GM21381 (cell line): Measurements from ENCODE around the gene MXRA8.
"Not testable (repeated sequence)": the region's sequence is repeated elsewhere in the genome, so short reads cannot be mapped to it uniquely, and the experiment has no call there.

Source experiments
- ATAC-seq: cut with Tn5 transposase; IDR thresholded peaks from one replicate; pipeline ENCODE4 v1.9.1; 2021; ENCODE audit warnings: mild to moderate bottlenecking, moderate library complexity; ENCODE audit not compliant: unreplicated experiment

MXRA8 gene

DNA sequence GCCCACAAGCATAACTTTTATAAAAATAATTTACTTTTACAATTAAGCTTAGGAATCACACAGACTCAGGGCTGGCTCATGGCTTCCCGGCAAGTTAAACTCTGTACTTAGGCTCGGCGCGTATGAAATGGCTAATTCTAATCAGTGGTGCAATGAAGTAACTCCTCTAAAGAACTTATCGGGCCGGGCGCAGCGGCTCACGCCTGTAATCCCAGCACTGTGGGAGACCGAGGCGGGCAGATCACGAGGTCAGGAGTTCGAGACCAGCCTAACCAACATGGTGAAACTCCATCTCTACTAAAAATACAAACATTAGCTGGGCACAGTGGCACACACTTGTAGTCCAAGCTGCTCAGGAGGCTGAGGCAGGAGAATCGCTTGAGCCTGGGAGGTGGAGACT is 11.7 kb upstream of the MXRA8 start:
- not testable (repeated sequence) for ATAC-seq

DNA sequence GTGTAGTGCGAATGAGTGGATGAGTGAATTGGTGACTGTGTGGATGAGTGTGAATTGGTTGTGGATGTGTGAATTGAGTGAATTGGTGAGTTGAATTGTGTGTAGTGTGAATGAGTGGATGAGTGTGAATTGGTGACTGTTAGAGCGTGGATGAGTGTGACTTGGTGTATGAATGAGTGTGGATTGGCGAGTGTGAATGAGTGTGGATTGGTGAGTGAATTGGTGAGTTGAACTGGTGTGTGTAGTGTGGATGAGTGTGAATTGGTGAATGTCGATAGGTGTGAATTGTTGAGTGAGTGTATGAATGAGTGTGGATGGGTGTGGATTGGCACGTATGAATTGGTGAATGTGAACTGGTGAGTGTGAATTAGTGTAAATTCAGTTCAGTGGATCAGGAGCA is 9.0 kb upstream of the MXRA8 start:
- no peak for ATAC-seq

DNA sequence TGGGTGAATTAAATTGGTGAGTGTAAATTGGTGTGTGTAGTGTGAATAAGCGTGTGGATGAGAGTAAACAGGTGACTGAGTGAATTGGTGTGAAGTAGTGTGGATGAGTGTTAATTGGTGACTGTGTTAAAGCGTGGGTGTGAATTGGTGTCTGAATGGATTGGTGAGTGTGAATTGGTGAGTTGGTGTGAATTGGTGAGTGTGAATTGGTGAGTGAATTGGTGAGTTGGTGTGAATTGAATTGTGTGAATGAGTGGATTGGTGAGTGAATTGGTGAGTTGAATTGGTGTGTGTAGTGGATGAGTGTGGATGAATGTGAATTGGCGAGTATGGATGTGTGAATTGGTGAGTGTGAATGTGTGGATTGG is 8.3 kb upstream of the MXRA8 start:
- ATAC-seq = no peak

DNA sequence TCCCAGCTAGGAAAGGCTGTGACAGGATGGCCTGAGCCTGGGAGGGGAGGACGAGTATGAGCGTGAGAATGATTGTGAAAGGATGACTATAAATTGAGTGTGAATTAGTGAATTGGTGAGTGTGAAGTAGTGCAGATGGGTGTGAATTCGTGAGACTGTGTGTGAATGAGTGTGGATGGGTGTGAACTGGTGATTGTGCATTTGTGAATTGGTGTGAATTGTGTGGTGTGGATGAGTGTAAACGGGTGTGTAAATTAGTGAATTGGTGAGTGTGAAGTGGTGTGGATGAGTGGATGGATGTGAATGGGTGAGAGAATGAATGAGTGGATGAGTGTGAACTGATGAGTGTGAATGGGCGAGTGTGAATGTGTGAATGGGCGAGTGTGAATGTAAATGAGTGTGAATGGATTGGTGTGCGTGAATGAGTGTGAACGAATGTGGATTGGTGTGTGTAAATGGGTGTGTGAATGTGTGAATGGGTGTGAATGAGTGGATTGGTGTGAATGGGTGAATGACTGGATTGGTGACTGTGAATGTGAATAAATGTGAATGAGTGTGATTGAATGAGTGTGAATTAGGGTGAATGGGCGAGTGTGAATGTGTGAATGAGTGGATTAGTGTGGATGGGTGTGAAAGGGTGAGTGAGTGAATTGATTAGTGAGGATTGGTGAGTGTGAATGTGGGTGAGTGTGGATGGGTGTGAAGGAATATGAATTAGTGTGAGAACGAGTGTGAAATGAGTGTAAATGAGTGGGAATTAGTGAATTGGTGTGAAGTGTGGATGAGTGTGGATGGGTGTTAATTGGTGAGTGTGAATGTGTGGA is 7.7 kb upstream of the MXRA8 start:
- no peak for ATAC-seq

DNA sequence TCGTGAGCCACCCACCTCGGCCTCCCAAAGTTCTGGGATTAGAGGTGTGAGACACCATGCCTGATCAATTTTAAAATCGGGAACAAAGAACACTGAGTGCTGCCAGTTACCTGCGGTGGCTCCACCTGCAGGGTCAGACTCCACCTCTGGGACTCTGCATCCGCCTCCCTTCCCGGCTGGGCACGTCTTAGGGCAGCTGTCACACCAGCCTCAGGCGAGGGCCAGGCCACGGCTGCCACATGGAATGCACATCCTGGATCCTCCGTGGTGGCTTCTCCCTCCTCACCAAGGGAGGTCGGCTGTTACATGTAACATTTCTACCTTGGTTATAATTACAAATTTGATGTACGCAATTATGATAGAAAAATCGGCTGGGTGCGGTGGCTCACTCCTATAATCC is 5.9 kb upstream of the MXRA8 start:
- no peak for ATAC-seq

DNA sequence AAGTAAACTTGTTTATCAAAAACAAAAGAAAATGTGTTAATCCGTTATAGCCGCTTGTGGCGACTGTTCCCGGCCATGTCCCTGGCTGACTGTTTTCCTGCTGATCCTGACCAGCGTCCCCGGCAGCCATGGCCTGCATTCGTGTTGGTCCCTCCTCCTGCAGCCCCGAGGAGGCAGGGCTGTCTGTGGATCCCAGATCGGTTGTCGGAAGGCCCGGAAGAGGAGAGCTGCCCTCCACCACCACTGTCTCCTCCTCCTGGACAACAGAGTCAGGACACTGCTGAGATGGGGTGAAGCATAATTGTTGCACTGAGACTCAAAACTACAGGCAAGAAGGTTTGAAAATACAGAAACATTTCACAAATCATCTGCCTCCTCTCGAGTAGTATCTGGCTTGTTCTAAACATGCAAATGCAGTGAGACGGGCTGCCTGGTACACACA is 3.6 kb upstream of the MXRA8 start:
- ATAC-seq = no peak

DNA sequence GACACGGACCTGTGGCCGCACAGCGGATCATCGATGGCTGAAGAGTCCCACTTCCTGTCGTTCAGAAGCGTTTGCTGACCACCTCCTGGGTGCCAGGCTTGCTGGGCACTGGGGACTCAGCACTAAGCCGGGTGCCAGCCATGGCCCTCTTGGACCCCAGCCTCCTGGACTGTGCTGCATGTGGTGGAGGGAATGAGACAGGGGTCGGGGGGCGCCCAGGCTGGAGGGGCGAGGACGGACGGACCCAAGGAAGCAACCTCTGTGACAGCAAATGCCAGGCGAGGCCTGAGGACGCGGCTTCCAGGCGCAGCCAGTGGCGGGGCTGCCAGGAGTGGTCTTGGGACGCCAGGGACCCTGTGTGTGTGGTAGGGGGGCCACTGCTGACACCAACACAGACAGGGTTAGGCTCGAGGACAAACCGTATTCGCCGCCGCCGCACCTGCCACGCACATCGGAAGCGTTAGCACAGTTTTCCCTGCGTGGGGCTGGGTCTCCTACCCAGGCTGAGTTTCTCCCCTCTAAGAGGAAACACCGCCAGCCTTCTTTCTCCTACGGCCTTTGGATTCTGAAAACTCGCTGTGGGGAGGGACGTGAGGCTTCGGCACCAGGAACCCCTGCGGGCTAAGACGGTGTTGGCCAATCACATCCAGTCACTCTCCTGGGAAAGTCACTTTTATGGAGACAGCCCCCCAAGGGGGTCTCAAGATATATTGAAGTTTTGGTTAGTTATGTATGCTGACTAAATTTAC is 3.1 kb upstream of the MXRA8 start:
- ATAC-seq = no peak

DNA sequence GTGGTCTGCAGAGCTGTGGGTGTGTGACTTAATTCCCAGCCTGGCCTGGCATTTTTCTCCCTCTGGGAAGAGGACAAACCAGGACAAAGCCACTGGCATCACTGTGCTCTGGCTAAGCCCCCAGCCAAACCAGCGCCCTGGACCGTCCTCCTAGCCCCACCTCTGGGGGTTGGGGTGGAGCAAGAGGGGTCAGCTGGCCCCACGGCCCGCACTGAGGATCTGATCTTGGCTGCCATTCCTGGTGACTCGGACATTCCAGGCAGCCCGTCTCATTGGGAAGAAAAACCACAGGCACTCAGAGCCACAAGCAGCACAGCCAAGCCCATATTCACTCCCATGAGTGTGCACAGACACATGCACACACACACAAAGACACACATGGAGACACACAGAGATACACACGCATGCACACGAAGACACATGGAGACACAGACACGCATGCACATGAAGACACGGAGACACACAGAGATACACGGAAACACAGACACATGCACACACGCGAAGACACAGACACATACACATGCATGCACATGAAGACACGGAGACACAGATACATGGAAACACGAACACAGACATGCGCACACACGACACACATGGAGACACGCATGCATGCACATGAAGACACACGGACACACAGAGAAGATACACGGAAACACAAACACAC is 2.3 kb upstream of the MXRA8 start:
- ATAC-seq = no peak

DNA sequence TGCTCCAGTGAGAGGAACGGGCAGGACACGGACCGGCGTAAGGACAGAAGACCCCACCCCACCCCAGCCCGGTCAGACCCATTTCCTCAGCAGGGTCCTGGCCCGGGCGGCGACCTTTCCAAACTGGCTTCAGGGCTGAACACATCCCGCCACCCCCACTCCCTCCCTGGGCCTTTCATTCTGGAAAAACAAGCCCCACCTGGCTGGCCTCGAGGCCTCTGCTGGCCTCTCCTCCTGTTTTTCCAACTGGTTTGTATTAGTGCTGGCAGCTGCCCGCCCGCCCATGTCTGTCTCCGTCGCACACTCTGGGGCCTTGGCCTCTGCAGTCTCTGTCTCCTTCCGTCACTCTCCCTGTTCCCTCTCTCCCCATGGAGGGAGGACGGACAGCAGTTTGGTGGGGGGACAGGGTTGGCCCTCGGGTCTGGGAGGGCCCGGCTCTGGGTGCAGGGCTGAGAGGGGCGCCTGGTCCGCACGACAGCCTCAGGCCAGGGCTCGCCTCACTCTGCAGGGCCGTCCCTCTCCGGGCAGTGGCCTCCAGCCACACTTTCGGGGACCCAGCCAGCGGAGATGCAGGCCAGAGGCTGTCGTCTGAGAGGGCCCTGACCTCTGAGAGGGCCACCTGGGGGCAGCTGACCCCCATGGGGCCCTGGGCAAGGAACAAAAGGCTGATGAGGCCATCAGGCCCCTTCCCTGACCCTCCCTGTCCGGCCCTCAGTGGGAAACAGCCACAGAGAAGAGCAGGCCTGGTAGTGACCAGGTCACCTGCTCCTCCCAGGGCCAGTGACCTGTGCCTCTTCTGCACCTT is 1.5 kb upstream of the MXRA8 start:
- no peak for ATAC-seq

DNA sequence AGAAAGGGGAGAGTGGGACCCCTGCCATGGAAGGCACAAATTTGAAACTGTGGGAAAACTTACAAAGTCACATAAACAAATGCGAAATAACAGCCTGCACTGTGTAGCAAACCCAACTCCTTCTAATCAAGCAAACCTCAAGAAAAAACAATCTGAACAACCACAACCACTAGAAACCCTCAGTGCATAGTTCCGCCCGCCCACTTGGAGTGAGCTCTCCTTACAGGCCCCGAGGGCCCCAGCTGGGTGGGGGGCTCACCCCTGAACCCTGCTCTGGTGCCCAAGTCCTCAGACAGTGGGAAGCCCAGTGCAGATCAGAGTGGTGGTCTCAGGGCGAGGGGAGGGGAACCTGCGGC is 931 bp upstream of the MXRA8 start:
- no peak for ATAC-seq

DNA sequence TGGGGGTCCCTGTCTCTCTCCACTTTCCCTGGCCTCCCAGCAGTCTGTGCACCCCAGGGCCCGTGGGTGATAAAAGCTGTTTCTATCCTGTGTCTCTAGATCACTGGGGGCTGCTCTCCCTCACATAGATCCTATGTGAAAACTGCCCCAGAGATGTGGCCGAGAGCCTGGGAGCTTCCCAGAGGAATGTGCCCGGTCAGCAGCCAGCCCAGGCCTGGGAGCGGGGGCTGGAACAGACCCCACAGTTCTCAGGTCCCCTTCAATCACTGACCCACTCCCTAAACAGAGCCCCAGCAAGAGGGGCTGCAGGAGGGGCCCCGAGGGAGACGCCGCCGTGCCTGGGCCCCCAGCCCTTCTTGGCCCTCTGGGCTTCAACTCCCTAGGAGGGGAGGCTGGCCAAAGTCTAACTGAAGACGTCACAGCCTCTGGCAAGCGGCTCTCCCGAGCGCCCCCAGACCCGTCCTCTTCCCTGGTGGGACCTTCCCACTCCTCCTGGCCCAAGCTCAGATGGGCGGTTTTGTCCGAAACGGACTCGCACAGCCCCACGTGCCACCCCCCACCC is 403 bp downstream of the MXRA8 start:
- ATAC-seq = no peak

DNA sequence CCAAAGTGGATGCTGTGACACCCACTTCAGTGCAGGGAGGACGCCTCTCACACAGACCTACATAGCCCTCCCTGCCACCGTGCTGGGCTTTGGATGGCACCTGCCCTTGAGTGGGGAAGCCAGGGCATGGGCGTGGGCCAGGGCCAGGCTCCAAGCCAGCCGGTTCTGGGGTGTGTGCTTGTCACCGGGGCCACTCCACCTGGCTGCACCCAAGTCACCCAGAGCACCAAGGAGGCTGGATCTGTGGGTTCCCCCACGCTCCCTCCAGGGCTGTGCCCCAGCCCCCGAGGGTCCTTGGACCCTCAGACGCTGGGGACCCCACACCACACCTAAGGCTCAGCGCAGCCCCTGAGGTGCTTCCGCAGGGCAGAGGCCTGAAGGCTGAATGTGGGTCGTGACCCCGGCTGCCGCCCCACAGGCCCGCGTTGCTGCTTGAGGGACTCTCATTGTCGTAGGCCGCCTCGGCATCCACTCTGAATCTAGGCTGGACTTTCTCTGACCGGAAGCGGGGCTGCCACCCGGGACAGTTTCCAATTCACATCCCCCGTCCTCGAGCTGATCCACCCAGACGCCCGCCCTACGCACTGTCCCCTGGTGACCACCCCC is 1.5 kb downstream of the MXRA8 start:
- no peak for ATAC-seq

DNA sequence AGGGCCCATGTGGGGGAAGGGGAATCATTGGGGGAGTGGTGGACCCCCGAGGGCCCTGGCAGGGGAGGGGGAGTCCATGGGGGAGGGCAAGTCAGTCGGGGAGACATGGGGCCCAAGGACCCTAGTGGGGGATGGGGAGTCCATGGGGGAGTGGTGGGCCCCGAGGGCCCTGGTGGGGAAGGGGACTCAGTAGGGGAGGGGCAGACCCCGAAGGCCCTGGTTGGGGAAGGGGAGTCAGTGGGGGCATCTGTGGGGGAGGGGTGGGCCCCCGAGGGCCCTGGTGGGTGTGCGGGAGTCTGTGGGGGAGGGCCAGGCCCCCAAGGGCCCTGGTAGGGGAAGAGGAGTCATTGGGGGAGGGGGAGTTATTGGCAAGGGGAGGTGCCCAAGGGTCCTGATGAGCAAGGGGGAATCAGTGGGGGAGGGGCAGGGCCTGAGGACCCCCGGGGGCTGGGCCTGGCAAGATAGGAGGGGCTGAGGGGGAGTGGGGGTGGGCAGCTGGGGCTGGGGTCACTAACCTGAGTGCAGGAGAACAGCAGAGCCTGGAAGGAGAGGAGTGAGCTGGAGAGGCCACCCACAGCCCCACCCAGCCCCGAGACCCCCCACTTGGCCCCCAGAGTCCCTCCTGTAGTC is 2.1 kb downstream of the MXRA8 start:
- no peak for ATAC-seq

DNA sequence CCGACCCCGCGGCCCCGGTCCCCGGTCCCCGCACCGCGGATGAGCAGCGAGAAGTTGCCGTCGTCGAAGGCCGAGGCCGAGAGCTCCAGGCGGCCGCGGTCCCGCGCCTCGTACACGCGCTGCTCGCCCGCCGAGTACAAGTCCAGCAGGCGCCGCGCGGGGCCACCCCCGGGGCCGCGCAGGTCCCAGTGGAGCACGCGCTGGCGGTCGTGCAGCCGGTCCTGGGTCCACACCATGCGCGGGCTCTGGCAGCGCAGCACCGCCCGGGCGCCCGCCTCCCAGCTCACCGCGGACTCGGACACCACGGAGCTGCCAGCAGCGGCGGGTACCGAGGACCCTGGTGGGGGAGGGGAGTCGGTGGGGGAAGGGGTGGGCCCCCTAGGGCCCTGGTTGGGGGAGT is 2.9 kb downstream of the MXRA8 start:
- ATAC-seq = no peak

DNA sequence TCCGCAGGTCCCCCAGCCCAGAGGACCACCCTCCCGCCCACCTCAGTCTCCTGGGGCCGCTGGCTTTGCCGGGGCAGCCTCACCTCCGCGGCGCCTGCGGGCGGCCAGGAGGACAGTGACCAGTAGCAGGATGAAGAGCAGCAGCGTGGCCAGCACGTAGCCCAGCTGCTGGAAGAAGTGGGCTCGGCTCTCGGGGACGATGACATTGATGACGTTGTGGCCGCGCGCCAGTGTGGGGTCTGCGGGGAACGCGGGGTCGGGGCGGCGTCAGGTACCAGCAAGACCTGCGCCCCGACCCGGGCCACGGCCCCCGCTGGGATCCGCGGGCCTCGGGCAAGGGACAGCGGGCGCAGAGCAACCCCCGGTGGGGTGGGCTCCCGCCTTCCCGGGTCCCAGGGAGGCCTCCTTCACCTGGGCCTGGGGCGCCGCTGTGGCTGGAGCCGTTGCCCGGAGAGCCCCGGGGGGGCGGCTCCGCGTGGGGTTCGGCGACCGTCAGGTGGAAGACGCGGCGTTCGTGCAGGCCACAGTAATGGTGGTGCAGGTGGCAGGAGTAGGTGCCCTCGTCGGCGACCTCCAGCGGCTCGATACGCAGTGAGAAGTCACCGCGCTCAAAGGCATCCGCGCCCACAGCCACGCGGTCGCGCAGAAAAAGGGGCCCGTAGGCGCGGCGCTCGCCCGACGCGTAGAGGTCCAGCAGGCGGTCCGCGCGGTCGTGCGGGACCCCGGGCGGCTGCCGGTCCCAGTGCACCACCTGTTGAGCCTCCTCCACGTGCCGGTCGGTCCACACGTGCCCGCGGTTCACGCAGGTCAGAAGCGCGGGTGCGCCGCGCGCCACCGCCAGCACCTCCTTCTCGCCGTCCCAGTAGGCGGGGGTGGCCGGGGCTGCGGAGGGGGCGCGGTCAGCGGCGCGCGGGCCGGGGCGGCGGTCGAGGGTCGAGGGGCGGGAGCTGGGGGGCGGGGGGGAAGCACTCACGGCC is 3.8 kb downstream of the MXRA8 start:
- ATAC-seq = no peak

DNA sequence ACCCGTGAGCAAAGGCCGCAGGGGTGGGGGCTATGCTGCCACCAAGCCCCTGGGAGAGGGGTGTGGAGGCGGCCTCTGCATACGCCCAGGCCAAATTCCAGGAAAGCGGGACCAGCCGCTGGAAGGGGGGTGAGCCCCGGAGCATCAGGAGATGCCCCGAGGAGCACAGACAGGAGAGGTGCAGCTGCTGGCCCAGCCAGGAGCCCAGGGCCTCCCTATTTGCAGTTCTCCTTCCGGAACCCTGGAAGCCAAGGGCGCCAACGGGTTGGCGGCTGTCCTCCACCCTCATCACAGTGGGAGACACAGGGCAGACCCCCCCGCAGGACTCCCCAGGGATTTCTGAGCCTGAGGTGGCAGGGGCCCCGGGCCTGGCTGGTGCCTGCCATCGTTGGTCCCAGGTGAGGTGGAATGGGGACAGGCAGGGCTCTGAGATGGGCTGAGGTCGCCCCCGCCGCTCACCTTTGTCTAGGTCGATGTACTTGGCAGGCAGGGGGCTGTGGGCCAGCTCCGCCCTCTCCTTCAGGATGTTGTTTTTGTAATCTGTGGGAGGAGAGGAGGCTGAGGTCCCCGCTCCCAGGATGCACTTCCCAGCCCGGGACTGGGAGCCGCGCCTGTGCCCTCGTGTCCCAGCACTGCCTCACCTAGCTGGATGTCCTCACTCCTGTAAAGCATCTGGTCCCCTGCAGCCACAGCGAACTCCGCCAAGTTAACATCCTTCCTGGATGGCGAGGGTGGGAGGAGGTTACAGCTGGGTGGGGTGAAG is 4.8 kb downstream of the MXRA8 start:
- no peak for ATAC-seq

DNA sequence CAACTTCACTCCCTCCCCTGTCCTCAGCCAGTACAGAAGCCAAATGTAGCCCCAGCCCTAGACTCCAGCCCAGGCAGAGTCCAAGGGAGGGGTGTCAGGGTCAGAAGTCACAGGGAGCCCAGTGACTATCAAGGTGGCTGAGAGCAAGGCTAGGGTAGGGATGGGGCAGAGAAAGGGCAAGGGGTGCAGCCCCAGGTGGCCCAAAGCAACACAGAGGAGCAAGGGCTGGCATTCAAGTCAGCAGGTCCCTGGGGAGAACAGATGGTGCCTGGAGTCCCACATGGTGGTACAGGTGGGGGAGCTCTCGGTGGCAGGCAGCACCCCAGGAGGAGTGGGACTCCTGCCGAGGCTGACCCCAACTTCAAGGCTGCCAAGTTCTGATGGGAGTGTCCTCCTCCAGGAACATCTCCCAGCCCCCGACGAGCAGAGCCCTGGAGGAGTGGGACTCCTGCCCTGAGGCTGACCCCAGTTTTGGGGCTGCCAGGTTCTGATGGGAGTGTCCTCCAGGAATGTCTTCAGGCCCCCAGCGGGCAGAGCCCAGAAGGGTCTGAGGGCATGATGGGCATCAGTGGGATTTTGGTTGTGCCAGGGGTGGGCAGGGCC is 5.5 kb downstream of the MXRA8 start:
- ATAC-seq = no peak
